HCT116 (cell line): ENCODE measurements around the gene MSI2. TPM values are rescaled to one million over a fixed set of nuclear protein-coding genes. Genes with fewer than 3 reads are reported as not detected.

Source experiments
- ATAC-seq: fragments of 200-7000 bp; cut with Tn5 transposase; 2 replicates; pipeline ENCODE4 v1.9.1; 2020; ENCODE audit warnings: mild to moderate bottlenecking, moderate library complexity
- BruUV-seq: library from RNA; stranded (reverse); fragments of 400-500 nt; replicated peaks from 2 replicates; lab custom pipeline; 2021; lab: Mats Ljungman, UMichigan
- CTCF ChIA-PET: fragments of 300-600 bp; sonication (Branson Sonifier 250); formaldehyde crosslinking; loops from one replicate; lab custom pipeline; 2021; ENCODE audit warnings: antibody characterized with exemption; lab: Charles Lee
- POLR2A ChIA-PET: fragments of 300-600, 350-600 bp; sonication (Branson Sonifier 250); formaldehyde crosslinking; loops from one replicate; lab custom pipeline; 2021; ENCODE audit warnings: antibody characterized with exemption; lab: Charles Lee
- RAD21 ChIA-PET, 2 experiments: fragments of 300-600 bp; sonication (Branson Sonifier 250); formaldehyde crosslinking; loops; one replicate each; lab custom pipeline; 2023; ENCODE audit warnings: low total read pairs in 2 of 2; ENCODE audit not compliant: uncharacterized antibody in 2 of 2, unreplicated experiment in 2 of 2, low non-redundant PET in 1 of 2; lab: Charles Lee
- DNase-seq: peaks from one replicate; pipeline ENCODE4 v3.0.0-alpha.2; 2010; ENCODE audit warnings: low read depth, low spot score
- H2AFZ ChIP-seq: fragments of 200-600 bp; shearing (Covaris generic), sonication (generic); 2 replicates; pipeline ENCODE4 v1.6.1; 2017; ENCODE audit warnings: low read depth, mixed run types, mixed read lengths, antibody characterized with exemption, low read length; ENCODE audit not compliant: poor library complexity, severe bottlenecking
- H3K27ac ChIP-seq: 2 replicates; pipeline ENCODE4 v1.5.1; 2012; ENCODE audit warnings: low read depth, low read length
- H3K27me3 ChIP-seq: fragments of 200-600 bp; sonication (generic); 2 replicates; pipeline ENCODE4 v1.6.1; 2016; ENCODE audit warnings: mixed run types, low read length, mixed read lengths; ENCODE audit not compliant: insufficient read depth
- H3K36me3 ChIP-seq, 2 experiments: fragments of 200-500 bp in 1 of 2; fragments of 200-600 bp in 1 of 2; sonication (Bioruptor generic) in 1 of 2; sonication (generic) in 1 of 2; 2 replicates each; pipeline versions ENCODE4 v1.5.1 to v1.6.1; 2014 to 2016; ENCODE audit warnings: low read length in 2 of 2, inconsistent platforms in 1 of 2, mixed read lengths in 1 of 2, mixed run types in 1 of 2; ENCODE audit not compliant: insufficient read depth in 2 of 2, control insufficient read depth in 1 of 2
- H3K4me1 ChIP-seq, 2 experiments: fragments of 200-600 bp in 1 of 2; sonication (generic) in 1 of 2; 2 replicates each; pipeline versions ENCODE4 v1.5.1 to v1.6.1; 2012 to 2017; ENCODE audit warnings: low read length in 2 of 2, inconsistent platforms in 1 of 2, mild to moderate bottlenecking in 1 of 2, mixed read lengths in 1 of 2, mixed run types in 1 of 2, moderate library complexity in 1 of 2; ENCODE audit not compliant: insufficient read depth in 2 of 2, control insufficient read depth in 1 of 2
- H3K4me2 ChIP-seq: fragments of 200-600 bp; sonication (generic); 2 replicates; pipeline ENCODE4 v1.6.1; 2017; ENCODE audit warnings: mixed run types, low read length, mixed read lengths
- H3K4me3 ChIP-seq, 2 experiments: fragments of 200-600 bp in 1 of 2; sonication (generic) in 1 of 2; replicated peaks in 1 of 2; 2 replicates each; pipeline ENCODE4 v1.5.1; 2011 to 2016; ENCODE audit warnings: low read length in 2 of 2, control low read depth in 1 of 2, low read depth in 1 of 2, mild to moderate bottlenecking in 1 of 2, mixed read lengths in 1 of 2, mixed run types in 1 of 2
- H3K79me2 ChIP-seq: fragments of 200-600 bp; sonication (generic); 2 replicates; pipeline ENCODE4 v1.6.1; 2017; ENCODE audit warnings: mild to moderate bottlenecking, mixed run types, low read length, moderate library complexity, mixed read lengths; ENCODE audit not compliant: insufficient read depth
- H3K9ac ChIP-seq: fragments of 200-600 bp; sonication (generic); 2 replicates; pipeline ENCODE4 v1.6.1; 2016; ENCODE audit warnings: low read length, mixed read lengths
- H3K9me2 ChIP-seq: fragments of 200-600 bp; sonication (generic), shearing (Covaris generic); 2 replicates; pipeline ENCODE4 v1.6.1; 2017; ENCODE audit warnings: mixed run types, mild to moderate bottlenecking, moderate library complexity; ENCODE audit not compliant: insufficient read depth
- H3K9me3 ChIP-seq, 2 experiments: fragments of 200-500 bp in 1 of 2; fragments of 200-600 bp in 1 of 2; sonication (Bioruptor generic) in 1 of 2; sonication (generic) in 1 of 2; 2 replicates each; pipeline ENCODE4 v1.6.1; 2014 to 2017; ENCODE audit warnings: low read length in 2 of 2, mixed read lengths in 2 of 2, inconsistent platforms in 1 of 2, low read depth in 1 of 2, mild to moderate bottlenecking in 1 of 2, mixed run types in 1 of 2, moderate library complexity in 1 of 2; ENCODE audit not compliant: control insufficient read depth in 1 of 2, insufficient read depth in 1 of 2
- H4K20me1 ChIP-seq: fragments of 200-600 bp; sonication (generic), shearing (Covaris generic); 2 replicates; pipeline ENCODE4 v1.6.1; 2017; ENCODE audit warnings: mixed run types, mild to moderate bottlenecking, moderate library complexity; ENCODE audit not compliant: insufficient read depth
- ATF3 ChIP-seq: IDR thresholded peaks from 2 replicates; pipeline ENCODE4 v1.6.1; 2012
- EZH2 ChIP-seq: fragments of 200-600 bp; sonication (generic); IDR thresholded peaks from 2 replicates; pipeline ENCODE4 v1.6.1; 2017; ENCODE audit warnings: antibody characterized with exemption, mixed run types
- POLR2A ChIP-seq: IDR thresholded peaks from 2 replicates; pipeline ENCODE4 v1.7.0; 2011; ENCODE audit warnings: borderline replicate concordance; ENCODE audit not compliant: insufficient read depth, insufficient read length; ENCODE audit errors: extremely low read depth
- TCF7L2 ChIP-seq: IDR thresholded peaks from 2 replicates; pipeline ENCODE4 v1.7.0; 2011; ENCODE audit warnings: borderline replicate concordance, inconsistent platforms; ENCODE audit not compliant: insufficient read depth, insufficient read length; ENCODE audit errors: extremely low read depth
- intact Hi-C: fragments of 100-400 bp; cut with micrococcal nuclease; formaldehyde crosslinking; loops from 2 replicates; pipeline ENCODE4 v1.10.0; 2022
- total RNA-seq: library from RNA; stranded (reverse); gene quantifications from one replicate; pipeline ENCODE4 v1.2.1, GENCODE V29; 2021; ENCODE audit not compliant: unreplicated experiment

MSI2 gene
- total RNA-seq, 1 experiment from 2014 or later = 137 TPM

GRCh38 chr17:57555636-57556175 is 299.4 kb downstream of the MSI2 start:
- H4K20me1 ChIP-seq = no peaks in the 10 kb centered on the region
- H3K4me2 ChIP-seq = no peak overlapping the region
- H3K9me2 ChIP-seq = no peaks in the 10 kb centered on the region
- intact Hi-C loops = no loop called here
- no peak for TF ChIP-seq POLR2A
- TF ChIP-seq TCF7L2 = no peak
- peaks cover 0 to 11% of the 10 kb centered on the region in 2 experiments; a peak in 1 of 4 replicates for H3K4me1 ChIP-seq
- no peak overlapping the region for H2AFZ ChIP-seq
- no peaks in the 10 kb centered on the region for H3K9me3 ChIP-seq
- no peak overlapping the region for H3K27ac ChIP-seq
- no TSS peak for BruUV-seq
- DNase-seq = no peak
- ChIA-PET CTCF (no interaction called here), POLR2A (no interaction called here), RAD21 (no interaction called here)
- H3K79me2 ChIP-seq = no peaks in the 10 kb centered on the region
- no peak for ATAC-seq
- no peak overlapping the region for H3K4me3 ChIP-seq
- no peak overlapping the region for H3K9ac ChIP-seq
- no peaks in the 10 kb centered on the region for H3K27me3 ChIP-seq
- no peaks in the 10 kb centered on the region for H3K36me3 ChIP-seq

DNA sequence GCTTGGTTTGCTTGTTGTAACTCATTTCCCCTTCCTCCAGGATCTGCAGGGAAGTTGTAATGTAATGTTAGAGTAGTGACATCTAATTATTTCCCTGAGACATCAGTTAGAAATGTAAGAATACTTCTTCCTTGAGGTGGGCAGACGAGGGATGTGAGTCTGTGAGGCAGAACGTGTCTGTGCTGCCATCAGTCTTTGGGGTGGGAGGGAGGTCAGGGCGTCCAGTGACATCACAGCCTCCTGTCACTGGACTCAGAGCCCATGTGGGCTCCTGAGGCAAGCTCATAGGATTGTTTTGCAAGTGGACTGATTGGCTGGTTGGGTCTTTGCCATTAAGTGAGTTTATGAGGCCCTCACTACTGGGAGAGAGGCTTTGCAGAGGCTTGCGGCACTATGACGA is 300.0 kb downstream of the MSI2 start:
- Histone ChIP-seq H3K4me2 (no peak overlapping the region), H3K9me3 (no peaks in the 10 kb centered on the region), H4K20me1 (no peaks in the 10 kb centered on the region)
- DNase-seq (no peak), ATAC-seq (no peak)
- TF ChIP-seq EZH2 (no peak), ATF3 (no peak)
- TF ChIP-seq, all 23 proteins: peak for 0
- no peak overlapping the region for H3K4me3 ChIP-seq
- H3K27me3 ChIP-seq = no peaks in the 10 kb centered on the region
- no peak overlapping the region for H3K9ac ChIP-seq
- intact Hi-C loops = no loop called here
- ChIA-PET POLR2A (no interaction called here), CTCF (no interaction called here), RAD21 (no interaction called here)
- H2AFZ ChIP-seq = no peak overlapping the region
- no TSS peak for BruUV-seq
- no peaks in the 10 kb centered on the region for H3K79me2 ChIP-seq
- no peaks in the 10 kb centered on the region for H3K36me3 ChIP-seq
- no peak overlapping the region for H3K27ac ChIP-seq
- H3K4me1 ChIP-seq = peaks cover 4 to 11% of the 10 kb centered on the region in 2 experiments; a peak in 2 of 4 replicates
- no peaks in the 10 kb centered on the region for H3K9me2 ChIP-seq
